Measurements from ENCODE around the gene CRX. TPM values are rescaled to one million over a fixed set of nuclear protein-coding genes. Genes with fewer than 3 reads are reported as not detected.
A peak's percentile ranks its signal among the peaks of the same experiment; 100 is the strongest.

CRX gene
- total RNA-seq, 1 experiment from 2014 or later = not detected

GRCh38 chr19:47861630-47862029 is 39.9 kb downstream of the CRX start:
- Histone ChIP-seq H3K4me1 (ENCODE audit: control insufficient read depth, insufficient read depth, low read length) (peaks cover 4% of the 10 kb centered on the region; the same call in 1 of the 2 replicates), H3K9me3 (ENCODE audit: control insufficient read depth, insufficient read depth, low read depth, low read length) (no peaks in the 10 kb centered on the region), H3K36me3 (ENCODE audit: control insufficient read depth, insufficient read depth, low read length) (no peaks in the 10 kb centered on the region), H3K4me3 (ENCODE audit: low read depth in 2 of 2, low read length in 2 of 2) (no peak overlapping the region), H3K27ac (ENCODE audit: low read length) (no peak overlapping the region), H3K27me3 (ENCODE audit: control insufficient read depth, insufficient read depth, low read length) (no peaks in the 10 kb centered on the region)
- POLR2A ChIA-PET = no interaction called here
- no peak for ATAC-seq
- intact Hi-C loops (cut with micrococcal nuclease; ENCODE audit: unreplicated experiment) (loop anchor here (5.0 kb wide), 1 partner anchor 49 kb away; no protein-coding TSS in a partner anchor), in situ Hi-C loops (cut with HindIII; ENCODE audit: low pct_unique_long_range_greater_than_20kb, low sequenced_read_pairs) (no loop called here)
- no peak for DNase-seq (ENCODE audit: low read depth, low spot score)
- no peak for TF ChIP-seq POLR2AphosphoS5 (IDR thresholded peaks at IDR 0.05; ENCODE audit: low read depth, low read length)
- TF ChIP-seq CTCF (IDR thresholded peaks at IDR 0.05) = no peak
- TF ChIP-seq, protein P1, sequence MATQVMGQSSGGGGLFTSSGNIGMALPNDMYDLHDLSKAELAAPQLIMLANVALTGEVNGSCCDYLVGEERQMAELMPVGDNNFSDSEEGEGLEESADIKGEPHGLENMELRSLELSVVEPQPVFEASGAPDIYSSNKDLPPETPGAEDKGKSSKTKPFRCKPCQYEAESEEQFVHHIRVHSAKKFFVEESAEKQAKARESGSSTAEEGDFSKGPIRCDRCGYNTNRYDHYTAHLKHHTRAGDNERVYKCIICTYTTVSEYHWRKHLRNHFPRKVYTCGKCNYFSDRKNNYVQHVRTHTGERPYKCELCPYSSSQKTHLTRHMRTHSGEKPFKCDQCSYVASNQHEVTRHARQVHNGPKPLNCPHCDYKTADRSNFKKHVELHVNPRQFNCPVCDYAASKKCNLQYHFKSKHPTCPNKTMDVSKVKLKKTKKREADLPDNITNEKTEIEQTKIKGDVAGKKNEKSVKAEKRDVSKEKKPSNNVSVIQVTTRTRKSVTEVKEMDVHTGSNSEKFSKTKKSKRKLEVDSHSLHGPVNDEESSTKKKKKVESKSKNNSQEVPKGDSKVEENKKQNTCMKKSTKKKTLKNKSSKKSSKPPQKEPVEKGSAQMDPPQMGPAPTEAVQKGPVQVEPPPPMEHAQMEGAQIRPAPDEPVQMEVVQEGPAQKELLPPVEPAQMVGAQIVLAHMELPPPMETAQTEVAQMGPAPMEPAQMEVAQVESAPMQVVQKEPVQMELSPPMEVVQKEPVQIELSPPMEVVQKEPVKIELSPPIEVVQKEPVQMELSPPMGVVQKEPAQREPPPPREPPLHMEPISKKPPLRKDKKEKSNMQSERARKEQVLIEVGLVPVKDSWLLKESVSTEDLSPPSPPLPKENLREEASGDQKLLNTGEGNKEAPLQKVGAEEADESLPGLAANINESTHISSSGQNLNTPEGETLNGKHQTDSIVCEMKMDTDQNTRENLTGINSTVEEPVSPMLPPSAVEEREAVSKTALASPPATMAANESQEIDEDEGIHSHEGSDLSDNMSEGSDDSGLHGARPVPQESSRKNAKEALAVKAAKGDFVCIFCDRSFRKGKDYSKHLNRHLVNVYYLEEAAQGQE (IDR thresholded peaks at IDR 0.05; ENCODE audit: insufficient read depth in 1 of 2, low read depth in 2 of 2, low read length in 1 of 2) = no peak
- no peak for TF ChIP-seq SIN3A (IDR thresholded peaks at IDR 0.05; ENCODE audit: borderline replicate concordance, insufficient read depth, low read depth, low read length)
- TF ChIP-seq TCF7L2 (IDR thresholded peaks at IDR 0.05; ENCODE audit: low read depth, low read length) = no peak
- CTCF ChIA-PET = no interaction called here
- BruUV-seq (replicated peaks) = no TSS peak

- DNase-seq (ENCODE audit: low read depth, low spot score) = peak; percentile 52
- Histone ChIP-seq H3K27ac (ENCODE audit: low read length) (no peak overlapping the region), H3K4me3 (ENCODE audit: low read depth in 2 of 2, low read length in 2 of 2) (no peak overlapping the region), H3K4me1 (ENCODE audit: control insufficient read depth, insufficient read depth, low read length) (no peaks in the 10 kb centered on the region), H3K27me3 (ENCODE audit: control insufficient read depth, insufficient read depth, low read length) (no peaks in the 10 kb centered on the region), H3K9me3 (ENCODE audit: control insufficient read depth, insufficient read depth, low read depth, low read length) (no peaks in the 10 kb centered on the region), H3K36me3 (ENCODE audit: control insufficient read depth, insufficient read depth, low read length) (no peaks in the 10 kb centered on the region)
- POLR2A ChIA-PET = no interaction called here
- in situ Hi-C loops (cut with HindIII; ENCODE audit: low pct_unique_long_range_greater_than_20kb, low sequenced_read_pairs) (no loop called here), intact Hi-C loops (cut with micrococcal nuclease; ENCODE audit: unreplicated experiment) (loop anchor here (5.0 kb wide), 1 partner anchor 51 kb away; no protein-coding TSS in a partner anchor)
- peak; percentile 99 for ATAC-seq
- no peak for TF ChIP-seq TCF7L2 (IDR thresholded peaks at IDR 0.05; ENCODE audit: low read depth, low read length)
- TF ChIP-seq CTCF (IDR thresholded peaks at IDR 0.05) = peak; percentile 93
- no TSS peak for BruUV-seq (replicated peaks)
- CTCF ChIA-PET = interaction anchor here (0.5 to 1.4 kb wide), 2 partner anchors 98 to 545 kb away, joined by 3 to 7 read pairs; no protein-coding TSS in a partner anchor
These were observed 41.8 kb downstream of the CRX start for GRCh38 chr19:47863514-47863936.
